Sigmoid colon (tissue), 7 donors: ENCODE data around the gene SLC25A5. TPM values are rescaled to one million over a fixed set of nuclear protein-coding genes. Genes with fewer than 3 reads are reported as not detected.

Source experiments
- DNase-seq: peaks from one replicate; pipeline ENCODE4 v3.0.0-alpha.2; 2019
- H3K27ac ChIP-seq, 4 donors: fragments of 200-600 bp; sonication (generic); one replicate each; pipeline ENCODE4 v1.5.1; 2016 to 2019; ENCODE audit warnings: mild to moderate bottlenecking in 1 of 4
- H3K27me3 ChIP-seq, 3 donors: fragments of 200-600 bp; sonication (generic); one replicate each; pipeline ENCODE4 v1.5.1; 2019; ENCODE audit warnings: mild to moderate bottlenecking in 1 of 3
- H3K36me3 ChIP-seq, 4 donors: fragments of 200-600 bp; sonication (generic); one replicate each; pipeline ENCODE4 v1.5.1; 2016 to 2019
- H3K4me1 ChIP-seq, 4 donors: fragments of 200-600 bp; sonication (generic); one replicate each; pipeline ENCODE4 v1.5.1; 2017 to 2019
- H3K4me3 ChIP-seq, 4 donors: fragments of 200-600 bp; sonication (generic); one replicate each; pipeline ENCODE4 v1.5.1; 2017 to 2019; ENCODE audit warnings: mild to moderate bottlenecking in 2 of 4, moderate library complexity in 1 of 4
- H3K9me3 ChIP-seq, 4 donors: fragments of 200-600 bp in 3 of 4; sonication (generic) in 3 of 4; one replicate each; pipeline versions ENCODE4 v1.5.1 to v1.6.1; 2013 to 2019
- CTCF ChIP-seq, 4 experiments: fragments of 450-650 bp in 3 of 4; fragments of 200-600 bp in 1 of 4; IDR thresholded peaks; one replicate each; pipeline ENCODE4 v1.5.1; 2016 to 2019; ENCODE audit warnings: antibody characterized with exemption in 4 of 4, mild to moderate bottlenecking in 3 of 4, moderate library complexity in 2 of 4
- EP300 ChIP-seq, 4 donors: sonication (generic); formaldehyde crosslinking; IDR thresholded peaks; one replicate each; pipeline ENCODE4 v1.6.1; 2017; ENCODE audit warnings: antibody characterized with exemption in 4 of 4
- POLR2A ChIP-seq, 2 donors: fragments of 450-650 bp; IDR thresholded peaks; one replicate each; pipeline ENCODE4 v1.6.1; 2016; ENCODE audit warnings: antibody characterized with exemption in 2 of 2, mild to moderate bottlenecking in 2 of 2, moderate library complexity in 2 of 2
- POLR2AphosphoS5 ChIP-seq, 4 donors: sonication (generic); formaldehyde crosslinking; IDR thresholded peaks; one replicate each; pipeline ENCODE4 v1.6.1; 2017; ENCODE audit warnings: antibody characterized with exemption in 4 of 4
- WGBS, 2 donors: extraction: QIAGEN DNeasy Blood & Tissue Kit; methylation state at CpG; one replicate each; pipeline ENCODE4 v1.1.7; 2013; 5-methylcytosine and 5-hydroxymethylcytosine counted together
- intact Hi-C: fragments of 100-400 bp; cut with DNase I; formaldehyde crosslinking; loops from one replicate; pipeline ENCODE4 v1.15.1; 2023
- polyA plus RNA-seq, 3 donors: library from polyadenylated mRNA; stranded (reverse); fragments of 200-250 nt; gene quantifications; one replicate each; pipeline ENCODE4 v1.2.3, GENCODE V29; 2013
- total RNA-seq, 4 donors: library from RNA; depleted of rRNA; stranded (reverse); fragments of >200 nt; gene quantifications; one replicate each; pipeline ENCODE4 v1.1.0, GENCODE V29; 2016
- donor health status: healthy with polysubstance abuse.
- donor health status: Bipolar disorder and iron deficiency.
- donor health status: healthy.

Gene SLC25A5
- total and polyA plus RNA-seq, 7 donors: 269 to 2,420 (median 356) TPM

- WGBS, 2 donors: 50 to 55% methylated on average over 10 of the region's 10 CpGs
- Histone ChIP-seq H3K4me1 (no peaks in the 10 kb centered on the region), H3K36me3 (no peaks in the 10 kb centered on the region), H3K27ac (no peak overlapping the region), H3K4me3 (no peak overlapping the region), H3K9me3 (no peaks in the 10 kb centered on the region), H3K27me3 (no peaks in the 10 kb centered on the region)
- DNase-seq: peak; percentile 30
- no peak for TF ChIP-seq POLR2A (IDR thresholded peaks at IDR 0.05)
- TF ChIP-seq POLR2AphosphoS5 (IDR thresholded peaks at IDR 0.05): no peak
- no peak for TF ChIP-seq CTCF (IDR thresholded peaks at IDR 0.05)
- TF ChIP-seq EP300 (IDR thresholded peaks at IDR 0.05): no peak
- intact Hi-C loops: no loop called here
These were observed 27.8 kb downstream of the SLC25A5 start for GRCh38 chrX:119495734-119496726.

GRCh38 chrX:119497185-119497584 is 28.9 kb downstream of the SLC25A5 start:
- 33 to 48% methylated on average over 1 of the region's 1 CpG for WGBS, 2 donors
- TF ChIP-seq CTCF (IDR thresholded peaks at IDR 0.05): no peak
- TF ChIP-seq EP300 (IDR thresholded peaks at IDR 0.05): no peak
- no peak for TF ChIP-seq POLR2AphosphoS5 (IDR thresholded peaks at IDR 0.05)
- no peak for TF ChIP-seq POLR2A (IDR thresholded peaks at IDR 0.05)
- H3K4me1 ChIP-seq: no peaks in the 10 kb centered on the region
- H3K36me3 ChIP-seq: no peaks in the 10 kb centered on the region
- H3K27ac ChIP-seq: no peak overlapping the region
- DNase-seq: peak; percentile 11
- intact Hi-C loops: no loop called here
- no peaks in the 10 kb centered on the region for H3K27me3 ChIP-seq
- no peaks in the 10 kb centered on the region for H3K9me3 ChIP-seq
- no peak overlapping the region for H3K4me3 ChIP-seq

- Histone ChIP-seq H3K27ac (no peak overlapping the region), H3K4me3 (no peak overlapping the region), H3K36me3 (no peaks in the 10 kb centered on the region), H3K4me1 (peaks cover 0 to 9% (median 4%) of the 10 kb centered on the region in 4 donors), H3K9me3 (no peaks in the 10 kb centered on the region), H3K27me3 (no peaks in the 10 kb centered on the region)
- TF ChIP-seq POLR2A (IDR thresholded peaks at IDR 0.05) (no peak), CTCF (IDR thresholded peaks at IDR 0.05) (no peak), EP300 (IDR thresholded peaks at IDR 0.05) (no peak), POLR2AphosphoS5 (IDR thresholded peaks at IDR 0.05) (no peak)
- intact Hi-C loops: no loop called here
- 82 to 88% methylated on average over 13 of the region's 13 CpGs for WGBS, 2 donors
- peak; percentile 9 for DNase-seq
These were observed 32.0 kb downstream of the SLC25A5 start for GRCh38 chrX:119500061-119500800.

GRCh38 chrX:119501511-119502148 is 33.4 kb downstream of the SLC25A5 start:
- Histone ChIP-seq H3K27me3 (no peaks in the 10 kb centered on the region), H3K9me3 (no peaks in the 10 kb centered on the region), H3K4me1 (peaks cover 0 to 9% (median 4%) of the 10 kb centered on the region in 4 donors), H3K27ac (no peak overlapping the region), H3K36me3 (no peaks in the 10 kb centered on the region), H3K4me3 (no peak overlapping the region)
- no peak for TF ChIP-seq CTCF (IDR thresholded peaks at IDR 0.05)
- no peak for TF ChIP-seq EP300 (IDR thresholded peaks at IDR 0.05)
- no peak for TF ChIP-seq POLR2AphosphoS5 (IDR thresholded peaks at IDR 0.05)
- TF ChIP-seq POLR2A (IDR thresholded peaks at IDR 0.05): no peak
- WGBS, 2 donors: 43 to 78% methylated on average over 7 of the region's 7 CpGs
- intact Hi-C loops: no loop called here
- DNase-seq: peak; percentile 7
